Lung (tissue), 12 donors: ENCODE measurements around the gene BACE2. TPM values are rescaled to one million over a fixed set of nuclear protein-coding genes. Genes with fewer than 3 reads are reported as not detected.

Source experiments
- ATAC-seq: fragments of 200-7000 bp; cut with Tn5 transposase; one replicate; pipeline ENCODE4 v1.9.1; 2020; ENCODE audit warnings: moderate number of reproducible peaks; ENCODE audit not compliant: insufficient read depth, low FRiP score
- DNase-seq, 3 donors: peaks; one replicate each; pipeline ENCODE4 v3.0.0-alpha.2; 2013 to 2017
- H3K27ac ChIP-seq, 2 donors: one replicate each; pipeline ENCODE4 v1.5.1; 2013; ENCODE audit warnings: mild to moderate bottlenecking in 2 of 2, moderate library complexity in 2 of 2, control low read depth in 1 of 2, inconsistent platforms in 1 of 2, low read depth in 1 of 2, low read length in 1 of 2
- H3K27me3 ChIP-seq, 3 donors: one replicate each; pipeline ENCODE4 v1.5.1; 2013; ENCODE audit warnings: low read length in 2 of 3; ENCODE audit not compliant: control insufficient read depth in 3 of 3, insufficient read depth in 3 of 3
- H3K36me3 ChIP-seq, 4 donors: one replicate each; pipeline ENCODE4 v1.5.1; 2013; ENCODE audit warnings: low read length in 4 of 4, mild to moderate bottlenecking in 1 of 4, moderate library complexity in 1 of 4; ENCODE audit not compliant: control insufficient read depth in 4 of 4, insufficient read depth in 4 of 4
- H3K4me1 ChIP-seq, 5 donors: one replicate each; pipeline ENCODE4 v1.5.1; 2013; ENCODE audit warnings: low read length in 5 of 5, mild to moderate bottlenecking in 2 of 5, moderate library complexity in 1 of 5; ENCODE audit not compliant: control insufficient read depth in 5 of 5, insufficient read depth in 5 of 5
- H3K4me3 ChIP-seq: one replicate; pipeline ENCODE4 v1.5.1; 2013; ENCODE audit warnings: mild to moderate bottlenecking, control low read depth, moderate library complexity
- H3K9ac ChIP-seq, 2 donors: one replicate each; pipeline ENCODE4 v1.5.1; 2013; ENCODE audit warnings: low read length in 2 of 2, control low read depth in 1 of 2; ENCODE audit not compliant: insufficient read depth in 1 of 2
- H3K9me3 ChIP-seq, 4 donors: one replicate each; pipeline ENCODE4 v1.5.1; 2013; ENCODE audit warnings: low read length in 3 of 4, mild to moderate bottlenecking in 1 of 4, moderate library complexity in 1 of 4; ENCODE audit not compliant: control insufficient read depth in 4 of 4, insufficient read depth in 3 of 4
- WGBS, 2 donors: extraction: QIAGEN DNeasy Blood & Tissue Kit; methylation state at CpG; one replicate each; pipeline ENCODE4 v1.1.7; 2013; 5-methylcytosine and 5-hydroxymethylcytosine counted together
- polyA plus RNA-seq, 2 donors: library from polyadenylated mRNA; stranded (reverse); fragments of 200-250 nt; gene quantifications; one replicate each; pipeline ENCODE4 v1.2.1, GENCODE V29; 2013
- total RNA-seq, 2 donors: library from RNA; depleted of rRNA in 1 of 2; stranded (reverse); fragments of >200 nt in 1 of 2; gene quantifications; one replicate each; pipeline ENCODE4 v1.2.1, GENCODE V29; 2014 to 2021
- TF ChIP-seq, protein P1 (sequence below): IDR thresholded peaks from 2 replicates; pipeline ENCODE4 v1.5.1; 2012; ENCODE audit warnings: mild to moderate bottlenecking; ENCODE audit errors: control extremely low read depth, extremely low read depth
- donor health status: control.
- donor health status: control.
- donor health status: Bipolar disorder and iron deficiency.
- donor health status: healthy.
- donor health status: DM: yes; HTN: yes; CAD: no.

BACE2 gene
- total and polyA plus RNA-seq, 4 donors, result 9.3 to 49.9 (median 33.8) TPM

DNA sequence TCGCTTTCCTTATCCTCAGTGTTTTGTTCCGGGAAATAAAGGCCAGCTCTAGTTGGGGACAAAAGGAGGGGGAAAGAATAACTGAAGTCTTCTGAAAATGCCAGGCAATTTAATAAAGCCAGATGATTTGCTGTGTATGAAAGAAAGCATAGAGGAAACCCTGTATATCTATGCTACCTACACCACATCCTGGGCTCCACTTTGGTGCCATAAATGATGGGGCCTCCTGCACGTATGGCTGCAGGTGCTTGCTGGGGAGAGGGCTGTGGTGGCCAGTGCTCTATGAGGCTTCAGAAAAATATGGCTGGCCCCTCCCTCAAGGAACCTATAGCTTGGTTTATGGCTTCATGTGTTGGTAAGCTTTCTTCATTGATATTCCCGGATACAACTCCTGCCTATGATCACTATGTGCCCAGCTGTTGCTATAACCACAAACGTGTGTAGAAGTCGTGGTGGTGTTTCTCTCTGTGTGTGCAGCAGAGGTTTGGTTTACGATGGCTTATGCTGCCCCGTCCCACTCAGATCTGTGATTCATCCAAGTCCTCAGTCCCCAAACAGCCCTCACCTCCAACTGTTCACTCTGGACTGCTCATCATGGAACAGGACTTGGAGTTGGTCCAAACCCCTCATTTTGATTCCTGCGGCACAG is 59.5 kb downstream of the BACE2 start:
- WGBS, 2 donors, result 94 to 95% methylated on average over 9 of the region's 9 CpGs
- Histone ChIP-seq H3K27ac (no peak overlapping the region), H3K4me1 (peaks cover 0 to 1% (median 0%) of the 10 kb centered on the region in 5 donors), H3K36me3 (peaks cover 0 to 10% (median 2%) of the 10 kb centered on the region in 4 donors), H3K27me3 (no peaks in the 10 kb centered on the region), H3K9me3 (peaks cover 0 to 2% (median 0%) of the 10 kb centered on the region in 4 donors), H3K9ac (no peak overlapping the region), H3K4me3 (no peak overlapping the region)
- DNase-seq (no peak), ATAC-seq (no peak)
- TF ChIP-seq, protein P1, sequence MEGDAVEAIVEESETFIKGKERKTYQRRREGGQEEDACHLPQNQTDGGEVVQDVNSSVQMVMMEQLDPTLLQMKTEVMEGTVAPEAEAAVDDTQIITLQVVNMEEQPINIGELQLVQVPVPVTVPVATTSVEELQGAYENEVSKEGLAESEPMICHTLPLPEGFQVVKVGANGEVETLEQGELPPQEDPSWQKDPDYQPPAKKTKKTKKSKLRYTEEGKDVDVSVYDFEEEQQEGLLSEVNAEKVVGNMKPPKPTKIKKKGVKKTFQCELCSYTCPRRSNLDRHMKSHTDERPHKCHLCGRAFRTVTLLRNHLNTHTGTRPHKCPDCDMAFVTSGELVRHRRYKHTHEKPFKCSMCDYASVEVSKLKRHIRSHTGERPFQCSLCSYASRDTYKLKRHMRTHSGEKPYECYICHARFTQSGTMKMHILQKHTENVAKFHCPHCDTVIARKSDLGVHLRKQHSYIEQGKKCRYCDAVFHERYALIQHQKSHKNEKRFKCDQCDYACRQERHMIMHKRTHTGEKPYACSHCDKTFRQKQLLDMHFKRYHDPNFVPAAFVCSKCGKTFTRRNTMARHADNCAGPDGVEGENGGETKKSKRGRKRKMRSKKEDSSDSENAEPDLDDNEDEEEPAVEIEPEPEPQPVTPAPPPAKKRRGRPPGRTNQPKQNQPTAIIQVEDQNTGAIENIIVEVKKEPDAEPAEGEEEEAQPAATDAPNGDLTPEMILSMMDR, result no peak

DNA sequence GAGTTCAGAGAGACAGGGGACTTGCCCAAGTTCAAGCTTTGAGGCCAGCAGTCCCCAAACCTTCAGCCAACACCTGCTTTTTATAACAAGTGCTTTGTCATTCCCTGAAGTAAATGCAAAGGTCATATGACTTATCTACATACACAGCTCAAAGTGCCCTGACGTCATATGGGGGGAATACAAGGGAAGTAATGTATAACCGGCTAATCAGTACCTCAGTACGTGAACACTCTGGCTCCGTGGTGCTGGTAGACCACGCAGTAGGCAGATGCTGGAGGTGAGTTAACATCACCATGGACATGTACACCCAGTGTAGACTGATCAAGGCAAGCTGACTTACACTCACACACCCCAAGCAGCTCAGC is 60.0 kb downstream of the BACE2 start:
- Histone ChIP-seq H3K27ac (no peak overlapping the region), H3K36me3 (peaks cover 0 to 10% (median 2%) of the 10 kb centered on the region in 4 donors), H3K4me3 (no peak overlapping the region), H3K9ac (no peak overlapping the region), H3K9me3 (peaks cover 0 to 3% (median 0%) of the 10 kb centered on the region in 4 donors), H3K4me1 (peaks cover 0 to 1% (median 0%) of the 10 kb centered on the region in 5 donors), H3K27me3 (no peaks in the 10 kb centered on the region)
- TF ChIP-seq, protein P1, result no peak
- DNase-seq (no peak), ATAC-seq (no peak)
- WGBS, 2 donors, result 83 to 85% methylated on average over 5 of the region's 5 CpGs

DNA sequence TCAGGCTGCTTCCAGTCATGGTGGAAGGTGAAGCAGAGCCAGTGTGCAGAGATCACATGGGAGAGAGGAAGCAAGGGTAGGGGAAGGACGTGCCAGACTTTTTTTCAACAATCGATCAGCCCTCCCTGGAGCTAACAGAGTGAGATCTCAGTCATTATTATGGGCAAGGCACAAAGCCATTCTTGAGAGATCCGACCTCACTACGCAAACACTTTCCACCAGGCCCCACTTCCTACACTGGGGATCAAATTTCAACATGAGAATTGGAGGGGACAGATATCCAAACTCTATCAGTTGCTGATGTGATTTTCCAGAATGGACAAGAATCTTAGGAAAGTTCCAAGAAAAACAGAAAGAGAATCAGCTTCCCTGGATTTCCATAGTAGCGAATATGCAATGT is 60.5 kb downstream of the BACE2 start:
- no peak overlapping the region for H3K27ac ChIP-seq
- H3K4me3 ChIP-seq, result no peak overlapping the region
- TF ChIP-seq, protein P1, result no peak
- no peaks in the 10 kb centered on the region for H3K27me3 ChIP-seq
- no peak overlapping the region for H3K9ac ChIP-seq
- DNase-seq (no peak), ATAC-seq (no peak)
- WGBS, 2 donors, result 86 to 95% methylated on average over 5 of the region's 5 CpGs
- peaks cover 0 to 1% (median 0%) of the 10 kb centered on the region in 5 donors for H3K4me1 ChIP-seq
- H3K9me3 ChIP-seq, result peaks cover 0 to 3% (median 0%) of the 10 kb centered on the region in 4 donors
- H3K36me3 ChIP-seq, result peaks cover 0 to 10% (median 2%) of the 10 kb centered on the region in 4 donors
